ENCODE data around the gene SNTA1. TPM values are rescaled to one million over a fixed set of nuclear protein-coding genes. Genes with fewer than 3 reads are reported as not detected.
"Not testable (repeated sequence)": the region's sequence is repeated elsewhere in the genome, so short reads cannot be mapped to it uniquely, and the experiment has no call there.

The SNTA1 gene
- total and polyA plus RNA-seq, 5 donors from 2014 or later: 3.8 to 8.0 (median 5.6) TPM

DNA sequence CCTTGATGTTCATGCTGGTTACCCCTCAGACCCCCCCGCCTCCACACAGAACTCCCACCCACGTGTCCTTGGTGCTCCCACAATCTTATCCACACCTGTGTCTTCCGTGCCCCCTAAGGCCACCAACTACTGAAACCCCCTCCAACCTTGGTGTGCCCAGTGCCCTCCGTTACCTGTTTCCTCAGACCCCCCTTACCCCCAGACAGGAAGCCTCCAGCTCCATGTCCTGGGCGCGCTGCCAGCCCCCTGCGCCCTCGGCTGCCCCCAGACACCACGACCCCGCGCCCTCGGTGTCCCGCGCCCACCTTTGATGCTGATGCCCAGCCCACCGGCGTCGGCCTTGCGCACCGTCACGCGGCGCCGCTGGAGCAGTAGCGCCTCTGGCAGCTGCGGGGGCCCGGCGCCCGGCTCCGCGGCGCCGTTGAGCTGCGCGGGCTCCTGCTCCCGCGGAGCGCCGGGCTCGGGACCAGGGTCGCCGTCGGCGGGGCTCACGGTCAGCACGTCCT is 504 bp downstream of the SNTA1 start:
- no peaks in the 10 kb centered on the region for H3K9me3 ChIP-seq (ENCODE audit: control insufficient read depth in 2 of 2, low read length in 2 of 2)
- no peaks in the 10 kb centered on the region for H3K27me3 ChIP-seq (ENCODE audit: control insufficient read depth, insufficient read depth, low read length)
- H3K4me1 ChIP-seq (ENCODE audit: control insufficient read depth, insufficient read depth, low read length, poor library complexity, severe bottlenecking): peaks cover 24% of the 10 kb centered on the region
- peak in 2 of 3 donors; percentile 10 to 34 for DNase-seq
- Mint-ChIP-seq H3K27me3 (no peaks in the 10 kb centered on the region), H3K4me3 (peak overlapping the region; percentile 73 to 89 (median 84)), H3K4me1 (peaks cover 4 to 24% (median 12%) of the 10 kb centered on the region in 4 donors), H3K36me3 (no peaks in the 10 kb centered on the region), H3K9me3 (peaks cover 0 to 1% (median 0%) of the 10 kb centered on the region in 7 donors), H3K27ac (peak overlapping the region in 2 of 3 donors; percentile 38 to 42)
- no peak overlapping the region for H3K27ac ChIP-seq (ENCODE audit: insufficient read depth, low read length, poor library complexity, severe bottlenecking)
- H3K36me3 ChIP-seq (ENCODE audit: control insufficient read depth, insufficient read depth, low read length): no peaks in the 10 kb centered on the region
- no peak overlapping the region for H3K4me3 ChIP-seq (ENCODE audit: low read depth, low read length)
- ATAC-seq (ENCODE audit: low read depth in 2 of 2): peak in 1 of 2 donors; percentile 5

GRCh38 chr20:33442136-33443005 is 1.2 kb downstream of the SNTA1 start:
- Mint-ChIP-seq H3K36me3 (no peaks in the 10 kb centered on the region), H3K9me3 (peaks cover 0 to 1% (median 0%) of the 10 kb centered on the region in 7 donors), H3K27ac (peak overlapping the region in 2 of 3 donors; percentile 38 to 42), H3K4me3 (peak overlapping the region; percentile 73 to 89 (median 84)), H3K27me3 (no peaks in the 10 kb centered on the region), H3K4me1 (peaks cover 4 to 24% (median 12%) of the 10 kb centered on the region in 4 donors)
- H3K36me3 ChIP-seq (ENCODE audit: control insufficient read depth, insufficient read depth, low read length): no peaks in the 10 kb centered on the region
- no peaks in the 10 kb centered on the region for H3K27me3 ChIP-seq (ENCODE audit: control insufficient read depth, insufficient read depth, low read length)
- ATAC-seq (ENCODE audit: low read depth in 2 of 2) (no peak), DNase-seq (peak in 1 of 3 donors; percentile 1)
- peaks cover 24% of the 10 kb centered on the region for H3K4me1 ChIP-seq (ENCODE audit: control insufficient read depth, insufficient read depth, low read length, poor library complexity, severe bottlenecking)
- H3K27ac ChIP-seq (ENCODE audit: insufficient read depth, low read length, poor library complexity, severe bottlenecking): no peak overlapping the region
- no peak overlapping the region for H3K4me3 ChIP-seq (ENCODE audit: low read depth, low read length)
- no peaks in the 10 kb centered on the region for H3K9me3 ChIP-seq (ENCODE audit: control insufficient read depth in 2 of 2, low read length in 2 of 2)

GRCh38 chr20:33441142-33441955 is 2.2 kb downstream of the SNTA1 start:
- Mint-ChIP-seq H3K4me1 (peaks cover 4 to 24% (median 12%) of the 10 kb centered on the region in 4 donors), H3K4me3 (peak overlapping the region; percentile 73 to 89 (median 84)), H3K9me3 (peaks cover 0 to under 1% (median 0%) of the 10 kb centered on the region in 7 donors), H3K36me3 (no peaks in the 10 kb centered on the region), H3K27me3 (no peaks in the 10 kb centered on the region), H3K27ac (peak overlapping the region in 1 of 3 donors; percentile 69)
- no peaks in the 10 kb centered on the region for H3K27me3 ChIP-seq (ENCODE audit: control insufficient read depth, insufficient read depth, low read length)
- peaks cover 24% of the 10 kb centered on the region for H3K4me1 ChIP-seq (ENCODE audit: control insufficient read depth, insufficient read depth, low read length, poor library complexity, severe bottlenecking)
- ATAC-seq (ENCODE audit: low read depth in 2 of 2) (no peak), DNase-seq (no peak)
- H3K4me3 ChIP-seq (ENCODE audit: low read depth, low read length): no peak overlapping the region
- H3K9me3 ChIP-seq (ENCODE audit: control insufficient read depth in 2 of 2, low read length in 2 of 2): no peaks in the 10 kb centered on the region
- no peaks in the 10 kb centered on the region for H3K36me3 ChIP-seq (ENCODE audit: control insufficient read depth, insufficient read depth, low read length)
- no peak overlapping the region for H3K27ac ChIP-seq (ENCODE audit: insufficient read depth, low read length, poor library complexity, severe bottlenecking)

DNA sequence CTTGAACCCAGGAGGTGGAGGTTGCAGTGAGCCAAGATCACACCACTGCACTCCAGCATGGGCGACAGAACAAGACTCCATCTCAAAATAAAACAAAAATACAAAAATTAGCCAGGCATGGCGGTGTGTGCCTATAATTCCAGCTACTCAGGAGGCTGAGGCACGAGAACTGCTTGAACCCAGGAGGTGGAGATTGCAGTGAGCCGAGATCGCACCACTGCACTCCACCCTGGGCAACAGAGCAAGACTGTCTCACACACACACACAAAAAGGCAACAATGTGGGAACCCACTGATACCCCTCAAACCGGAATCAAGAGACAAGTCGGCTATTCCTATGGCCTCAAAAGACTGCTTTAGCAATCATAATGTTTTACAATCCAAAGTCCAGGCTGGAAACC is 3.0 kb downstream of the SNTA1 start:
- H3K27ac Mint-ChIP-seq, H3K27me3 Mint-ChIP-seq: not testable (repeated sequence)
- H3K4me3 Mint-ChIP-seq: peak overlapping the region in 1 of 4 donors; percentile 68

DNA sequence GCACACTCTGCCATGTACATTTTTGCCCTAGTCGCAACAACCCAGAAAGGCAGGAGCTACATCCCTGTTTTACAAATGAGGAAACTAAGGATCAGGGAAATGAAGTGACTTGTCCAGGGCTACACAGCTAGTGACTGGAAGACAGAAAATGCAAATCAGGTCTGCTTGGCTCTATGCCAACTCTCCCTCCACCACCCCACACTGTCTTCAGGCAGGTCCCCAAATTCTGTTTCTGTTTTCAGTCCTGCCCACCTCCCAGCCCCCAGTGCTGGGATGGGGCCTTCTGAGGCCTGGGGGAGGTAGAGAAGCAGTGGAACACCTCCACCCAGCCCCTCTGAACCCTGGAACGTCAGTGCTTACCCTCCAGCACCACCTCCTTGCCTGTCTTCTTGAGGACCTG is 5.1 kb downstream of the SNTA1 start:
- Mint-ChIP-seq H3K4me1 (peaks cover 0 to 12% (median 4%) of the 10 kb centered on the region in 4 donors), H3K4me3 (no peak overlapping the region), H3K9me3 (no peaks in the 10 kb centered on the region), H3K36me3 (peaks cover 5% of the 10 kb centered on the region), H3K27ac (no peak overlapping the region), H3K27me3 (no peaks in the 10 kb centered on the region)
- H3K9me3 ChIP-seq (ENCODE audit: control insufficient read depth in 2 of 2, low read length in 2 of 2): no peaks in the 10 kb centered on the region
- no peaks in the 10 kb centered on the region for H3K27me3 ChIP-seq (ENCODE audit: control insufficient read depth, insufficient read depth, low read length)
- H3K27ac ChIP-seq (ENCODE audit: insufficient read depth, low read length, poor library complexity, severe bottlenecking): no peak overlapping the region
- H3K4me3 ChIP-seq (ENCODE audit: low read depth, low read length): no peak overlapping the region
- DNase-seq (no peak), ATAC-seq (ENCODE audit: low read depth in 2 of 2) (no peak)
- H3K36me3 ChIP-seq (ENCODE audit: control insufficient read depth, insufficient read depth, low read length): no peaks in the 10 kb centered on the region
- peaks cover 10% of the 10 kb centered on the region for H3K4me1 ChIP-seq (ENCODE audit: control insufficient read depth, insufficient read depth, low read length, poor library complexity, severe bottlenecking)

More for the DNA sequence above, 3.0 kb downstream of the SNTA1 start:
- H3K27ac ChIP-seq (ENCODE audit: insufficient read depth, low read length, poor library complexity, severe bottlenecking); H3K9me3 Mint-ChIP-seq; H3K36me3 Mint-ChIP-seq; H3K4me3 ChIP-seq (ENCODE audit: low read depth, low read length); DNase-seq; H3K36me3 ChIP-seq (ENCODE audit: control insufficient read depth, insufficient read depth, low read length); H3K27me3 ChIP-seq (ENCODE audit: control insufficient read depth, insufficient read depth, low read length); ATAC-seq (ENCODE audit: low read depth in 2 of 2); H3K9me3 ChIP-seq (ENCODE audit: control insufficient read depth in 2 of 2, low read length in 2 of 2): not testable (repeated sequence)
- H3K4me1 ChIP-seq (ENCODE audit: control insufficient read depth, insufficient read depth, low read length, poor library complexity, severe bottlenecking): peaks cover 24% of the 10 kb centered on the region
- peaks cover 4 to 24% (median 12%) of the 10 kb centered on the region in 4 donors for H3K4me1 Mint-ChIP-seq

DNA sequence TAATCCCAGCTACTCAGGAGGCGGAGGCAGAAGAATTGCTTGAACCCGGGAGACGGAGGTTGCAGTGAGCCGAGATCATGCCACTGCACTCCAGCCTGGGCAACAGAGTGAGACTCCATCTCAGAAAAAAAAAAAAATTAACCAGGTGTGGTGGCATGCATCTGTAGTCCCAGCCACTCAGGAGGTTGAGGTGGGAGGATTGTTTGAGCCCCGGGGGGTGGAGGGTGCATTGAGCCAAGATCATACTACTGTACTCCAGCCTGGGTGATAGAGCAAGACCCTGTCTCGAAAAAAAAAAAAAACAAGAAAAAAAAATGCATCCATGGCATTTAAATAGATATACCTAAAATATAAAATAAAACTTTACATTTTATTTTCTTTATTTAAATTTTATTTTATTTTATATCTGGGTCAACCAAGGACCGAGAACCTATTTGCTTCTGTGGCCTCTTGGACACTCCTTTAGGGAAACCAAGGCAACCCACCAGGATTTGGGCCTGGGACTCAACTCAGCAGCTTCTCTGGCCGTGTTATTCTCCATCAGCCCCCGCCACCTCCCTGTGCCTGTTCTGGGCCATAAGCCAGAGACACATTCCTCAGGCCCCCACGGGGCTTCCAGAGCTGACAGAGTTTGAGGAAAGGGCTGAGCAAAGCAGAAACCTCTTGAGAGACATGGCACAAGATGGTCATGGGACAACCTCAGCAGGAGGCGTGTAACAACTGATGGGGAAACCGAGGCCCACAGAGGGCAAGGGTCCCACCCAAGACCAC is 6.2 kb downstream of the SNTA1 start:
- no peaks in the 10 kb centered on the region for H3K36me3 ChIP-seq (ENCODE audit: control insufficient read depth, insufficient read depth, low read length)
- Mint-ChIP-seq H3K4me3 (no peak overlapping the region), H3K4me1 (peaks cover 0 to 3% (median under 1%) of the 10 kb centered on the region in 4 donors), H3K27ac (no peak overlapping the region), H3K36me3 (peaks cover 5% of the 10 kb centered on the region), H3K9me3 (no peaks in the 10 kb centered on the region), H3K27me3 (no peaks in the 10 kb centered on the region)
- no peak overlapping the region for H3K27ac ChIP-seq (ENCODE audit: insufficient read depth, low read length, poor library complexity, severe bottlenecking)
- DNase-seq (no peak), ATAC-seq (ENCODE audit: low read depth in 2 of 2) (no peak)
- no peaks in the 10 kb centered on the region for H3K27me3 ChIP-seq (ENCODE audit: control insufficient read depth, insufficient read depth, low read length)
- no peak overlapping the region for H3K4me3 ChIP-seq (ENCODE audit: low read depth, low read length)
- H3K9me3 ChIP-seq (ENCODE audit: control insufficient read depth in 2 of 2, low read length in 2 of 2): no peaks in the 10 kb centered on the region
- peaks cover 2% of the 10 kb centered on the region for H3K4me1 ChIP-seq (ENCODE audit: control insufficient read depth, insufficient read depth, low read length, poor library complexity, severe bottlenecking)

DNA sequence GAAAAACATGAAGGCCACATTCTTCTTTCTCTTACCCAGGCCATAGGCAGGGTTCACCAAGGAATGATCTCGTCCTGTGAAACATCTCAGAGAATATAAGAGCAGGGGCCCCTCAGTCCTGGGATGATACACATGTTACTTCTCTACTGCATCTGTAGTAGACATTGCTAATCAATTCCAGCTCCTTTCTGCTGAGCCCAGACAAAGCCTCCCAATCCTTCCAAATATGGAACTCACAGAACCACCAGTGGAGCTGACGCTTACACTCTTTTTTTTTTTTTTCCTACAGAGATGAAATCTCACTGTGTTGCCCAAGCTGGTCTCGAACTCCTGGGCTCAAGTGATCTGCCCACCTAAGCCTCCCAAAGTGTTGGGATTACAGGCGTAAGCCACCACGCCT is 9.1 kb downstream of the SNTA1 start:
- Histone ChIP-seq H3K27me3 (ENCODE audit: control insufficient read depth, insufficient read depth, low read length) (no peaks in the 10 kb centered on the region), H3K27ac (ENCODE audit: insufficient read depth, low read length, poor library complexity, severe bottlenecking) (no peak overlapping the region), H3K9me3 (ENCODE audit: control insufficient read depth in 2 of 2, low read length in 2 of 2) (no peaks in the 10 kb centered on the region), H3K4me1 (ENCODE audit: control insufficient read depth, insufficient read depth, low read length, poor library complexity, severe bottlenecking) (no peaks in the 10 kb centered on the region), H3K4me3 (ENCODE audit: low read depth, low read length) (no peak overlapping the region), H3K36me3 (ENCODE audit: control insufficient read depth, insufficient read depth, low read length) (no peaks in the 10 kb centered on the region)
- Mint-ChIP-seq H3K9me3 (no peaks in the 10 kb centered on the region), H3K4me1 (no peaks in the 10 kb centered on the region), H3K4me3 (no peak overlapping the region), H3K27ac (no peak overlapping the region), H3K36me3 (peaks cover 5% of the 10 kb centered on the region), H3K27me3 (no peaks in the 10 kb centered on the region)
- no peak for ATAC-seq (ENCODE audit: low read depth in 2 of 2)
- no peak for DNase-seq

Measured in CD4-positive, CD25-positive, alpha-beta regulatory T cell (primary cell).